GM18873 (cell line): Measurements from ENCODE around the gene PRKACA.
"Not testable (repeated sequence)": the region's sequence is repeated elsewhere in the genome, so short reads cannot be mapped to it uniquely, and the experiment has no call there.

Experiments
- ATAC-seq: cut with Tn5 transposase; IDR thresholded peaks from one replicate; pipeline ENCODE4 v1.9.1; 2021; ENCODE audit warnings: mild to moderate bottlenecking, moderate library complexity, moderate number of reproducible peaks; ENCODE audit not compliant: unreplicated experiment, low FRiP score

The PRKACA gene

DNA sequence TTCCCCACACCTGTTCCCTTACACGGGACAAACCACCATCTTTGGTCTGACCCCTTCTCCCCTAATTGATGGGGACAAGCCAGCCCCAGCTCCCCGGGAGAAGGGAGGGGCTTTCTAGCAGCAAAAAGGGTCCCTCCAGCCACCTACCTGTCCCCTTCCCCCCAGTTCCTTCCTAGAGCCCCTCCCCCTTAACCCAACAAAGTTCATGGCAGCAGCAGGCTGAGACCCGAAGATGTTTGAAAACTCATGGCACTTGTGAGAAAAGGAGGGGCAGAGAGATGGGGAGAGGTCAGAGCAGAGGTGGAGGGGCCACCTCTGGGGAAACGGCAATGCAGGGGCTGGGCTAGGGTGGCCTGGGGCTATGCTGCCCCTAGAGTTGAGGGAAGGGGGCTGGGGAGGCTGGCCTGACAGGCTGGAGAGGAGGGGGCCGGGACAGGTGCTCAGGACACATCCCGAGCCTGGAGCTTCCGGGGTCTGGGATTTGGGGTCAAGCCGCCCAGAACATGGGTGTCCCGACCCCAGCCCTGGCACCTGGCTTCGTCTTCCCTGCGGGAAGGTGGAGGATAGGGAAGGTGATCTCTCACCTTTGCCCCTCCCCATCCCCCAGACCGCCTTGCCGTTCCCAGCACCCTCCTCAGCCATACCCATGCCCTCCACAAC, 31.3 kb upstream of the PRKACA start:
- no peak for ATAC-seq

DNA sequence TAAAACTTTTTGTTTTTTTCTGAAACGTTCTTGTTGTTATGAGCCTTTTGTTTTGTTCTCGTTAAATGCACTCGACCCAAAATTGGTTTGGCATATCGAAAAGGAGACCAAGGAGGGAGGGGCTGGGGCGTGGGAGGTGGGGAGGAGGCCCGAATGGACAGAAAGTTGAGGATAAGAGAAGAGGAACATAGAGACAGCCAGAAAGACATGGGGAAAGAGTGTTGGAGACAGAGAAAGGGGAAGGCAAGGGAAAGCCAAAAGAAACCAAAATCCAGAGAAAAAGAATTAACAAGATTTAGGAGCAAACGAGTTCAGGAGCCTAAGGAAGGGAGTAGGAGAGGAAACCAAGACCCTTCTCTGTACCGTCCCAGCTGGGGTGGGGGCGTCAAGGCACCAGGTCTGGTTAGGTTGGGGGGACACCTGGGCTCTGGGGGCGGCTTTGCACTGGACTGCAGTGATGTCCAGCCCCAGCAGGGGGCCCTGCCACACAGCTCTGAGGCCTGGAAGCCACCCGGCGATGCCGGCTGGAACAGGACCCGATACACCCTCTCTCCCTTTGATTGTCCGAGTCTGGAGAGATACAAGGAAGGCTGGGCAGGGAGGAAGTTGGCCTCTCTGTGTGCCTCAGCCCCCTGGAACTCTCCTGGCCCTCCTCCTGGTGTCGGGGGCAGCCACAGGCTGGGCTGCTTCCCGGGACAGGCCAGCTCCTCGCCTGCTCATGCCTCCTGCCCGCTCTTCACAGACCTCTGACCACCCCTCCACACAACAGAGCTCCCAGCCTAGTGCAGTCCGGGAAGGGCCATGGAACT, 30.4 kb upstream of the PRKACA start:
- ATAC-seq, result no peak

DNA sequence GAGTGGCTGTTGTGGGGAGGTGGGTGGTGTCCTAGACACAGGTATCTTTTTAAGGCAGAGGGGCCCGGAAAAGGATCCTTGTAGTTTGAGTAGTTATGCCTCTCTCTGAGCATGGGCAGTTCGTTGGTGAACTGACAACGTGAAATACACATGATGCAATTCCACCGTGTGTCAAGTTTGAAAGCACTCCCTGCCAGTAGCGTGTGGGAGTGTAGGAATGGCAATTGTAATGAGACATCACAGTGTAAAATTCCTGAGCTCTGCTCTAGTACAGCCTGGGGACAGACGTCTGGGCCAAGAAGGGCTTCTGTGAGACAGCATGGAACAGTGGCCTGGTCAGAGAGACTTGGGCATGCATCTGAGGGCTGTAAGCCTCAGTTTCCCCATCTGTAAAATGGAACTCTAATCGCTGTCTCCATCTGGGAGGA, 29.2 kb upstream of the PRKACA start:
- no peak for ATAC-seq

- not testable (repeated sequence) for ATAC-seq
Observed at GRCh38 chr19:14146169-14146568, 28.6 kb upstream of the PRKACA start.

- no peak for ATAC-seq
Observed at GRCh38 chr19:14145381-14145780, 27.8 kb upstream of the PRKACA start.

GRCh38 chr19:14142262-14143190, 25.0 kb upstream of the PRKACA start:
- ATAC-seq, result no peak

GRCh38 chr19:14141041-14141440, 23.5 kb upstream of the PRKACA start:
- no peak for ATAC-seq

DNA sequence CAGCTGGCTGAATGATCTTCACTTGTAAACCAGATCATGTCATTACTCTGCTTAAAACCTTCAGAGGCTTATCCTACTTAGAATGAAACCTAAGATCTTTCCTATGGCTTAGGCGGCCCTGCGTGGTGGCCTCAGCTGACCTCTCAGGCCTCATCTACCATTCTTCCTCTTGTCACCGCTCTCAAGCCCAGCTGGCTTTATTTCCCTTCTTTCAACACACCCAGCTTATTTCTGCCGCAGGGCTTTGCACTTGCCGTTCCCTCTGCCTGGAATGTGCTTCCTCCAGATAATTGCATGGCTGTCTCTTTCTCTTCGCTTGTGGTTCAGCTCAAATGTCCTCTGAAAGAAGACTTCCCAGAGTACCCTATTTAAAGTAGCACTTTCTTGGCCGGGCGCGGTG, 22.4 kb upstream of the PRKACA start:
- no peak for ATAC-seq

DNA sequence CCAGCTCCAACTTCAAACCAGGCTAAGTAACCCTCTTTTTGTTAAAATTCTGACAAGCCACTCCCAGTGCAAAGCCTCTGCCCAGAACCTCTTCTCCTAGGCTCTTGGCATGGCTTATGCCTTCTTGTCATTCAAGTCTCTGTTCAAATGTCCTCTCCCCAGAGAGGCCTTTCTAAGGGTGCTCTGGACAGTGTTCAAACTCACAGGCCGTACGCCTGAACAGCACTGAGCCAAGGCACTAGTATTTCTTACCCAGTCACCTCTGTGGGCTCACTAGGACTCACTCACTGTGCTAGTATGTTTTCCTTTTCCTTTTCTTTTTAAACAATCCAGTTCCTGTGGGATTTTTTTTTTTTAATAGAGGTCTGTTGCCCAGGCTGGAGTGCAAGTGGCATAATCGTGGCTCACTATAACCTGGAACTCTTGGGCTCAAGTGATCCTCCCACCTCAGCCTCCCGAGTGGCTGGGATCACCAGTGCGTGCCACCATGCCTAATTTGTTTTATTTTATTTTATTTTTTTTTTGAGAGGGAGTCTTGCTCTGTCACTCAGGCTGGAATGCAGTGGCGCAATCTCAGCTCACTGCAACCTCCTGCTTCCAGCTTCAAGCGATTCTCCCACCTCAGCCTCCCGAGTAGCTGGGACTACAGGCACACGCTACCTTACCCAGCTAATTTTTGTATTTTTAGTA, 21.2 kb upstream of the PRKACA start:
- ATAC-seq, result no peak

DNA sequence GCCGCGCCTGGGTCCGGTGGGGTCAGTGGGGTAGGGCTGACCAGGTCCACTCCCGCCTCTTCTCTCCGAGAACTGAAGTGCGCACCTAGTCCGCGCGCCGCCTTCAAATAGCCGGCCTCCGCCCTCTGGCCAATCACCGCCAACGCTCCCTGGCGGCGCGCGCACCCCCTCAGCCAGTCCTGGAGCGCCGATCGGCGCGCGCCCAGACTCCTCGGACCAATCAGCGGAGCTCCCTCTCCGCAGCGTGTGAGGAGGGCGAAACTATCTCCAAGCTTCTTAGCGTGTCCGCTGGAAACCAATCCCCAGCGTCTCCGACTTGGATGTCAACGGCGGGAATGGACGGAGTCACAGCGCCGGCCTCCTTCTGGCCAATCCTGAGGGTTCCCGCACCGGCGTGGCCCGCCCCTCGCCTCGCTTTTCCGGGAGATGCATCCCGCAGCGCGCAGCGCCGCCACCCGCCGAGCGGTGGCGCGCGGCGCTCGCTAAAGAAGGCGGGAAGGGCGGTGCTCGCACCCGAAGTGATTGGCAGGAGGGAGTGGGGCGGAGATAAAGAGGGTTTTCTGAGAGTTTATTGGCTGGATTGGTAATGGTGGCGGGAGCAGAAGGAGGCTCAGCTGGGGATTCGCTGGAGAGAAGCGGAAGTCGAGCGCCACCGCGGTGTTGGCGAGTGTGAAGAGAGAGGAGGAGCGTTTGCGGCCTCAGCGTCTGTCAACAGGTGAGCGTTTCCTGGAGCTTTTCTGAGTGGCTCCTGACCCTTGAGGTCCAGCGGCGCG, 19.1 kb upstream of the PRKACA start, which contains the start of gene ASF1B:
TSS of gene ASF1B (minus strand) at position 81 of the 773 bp plus-strand sequence. CDS start 133 bp downstream, outside the sequence.
- peak; percentile 86 for ATAC-seq

GRCh38 chr19:14135985-14136508, 18.5 kb upstream of the PRKACA start:
- no peak for ATAC-seq

- ATAC-seq, result no peak
Observed at GRCh38 chr19:14135355-14135754, 17.8 kb upstream of the PRKACA start.

DNA sequence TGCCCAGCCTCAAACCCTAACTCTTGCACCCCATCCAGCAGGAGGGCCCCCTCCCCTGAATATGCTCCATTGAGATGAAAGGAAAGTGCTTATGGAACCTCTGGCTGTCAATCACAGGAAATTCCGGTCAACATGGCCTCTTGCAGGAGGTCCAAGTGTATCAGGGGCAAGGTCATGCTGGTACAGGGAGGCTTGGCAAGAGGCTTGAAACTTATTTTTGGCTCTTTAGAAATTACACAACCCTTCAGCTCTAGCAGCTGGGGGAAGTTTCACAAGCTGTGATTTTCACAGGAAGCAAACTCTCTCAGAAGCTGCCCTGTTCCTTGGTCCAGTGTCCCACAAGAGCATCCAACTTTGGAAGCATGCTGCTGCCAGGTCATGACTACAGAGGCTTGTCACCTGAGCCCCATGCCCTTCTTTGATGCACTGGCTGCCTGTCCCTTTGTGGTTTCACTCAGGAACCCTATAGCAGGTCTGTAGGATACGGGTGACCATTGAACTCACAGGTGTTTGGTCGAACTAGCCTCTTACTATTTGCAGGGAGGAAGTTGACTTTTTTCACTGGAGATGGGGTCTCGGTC, 10.5 kb upstream of the PRKACA start:
- ATAC-seq, result no peak

DNA sequence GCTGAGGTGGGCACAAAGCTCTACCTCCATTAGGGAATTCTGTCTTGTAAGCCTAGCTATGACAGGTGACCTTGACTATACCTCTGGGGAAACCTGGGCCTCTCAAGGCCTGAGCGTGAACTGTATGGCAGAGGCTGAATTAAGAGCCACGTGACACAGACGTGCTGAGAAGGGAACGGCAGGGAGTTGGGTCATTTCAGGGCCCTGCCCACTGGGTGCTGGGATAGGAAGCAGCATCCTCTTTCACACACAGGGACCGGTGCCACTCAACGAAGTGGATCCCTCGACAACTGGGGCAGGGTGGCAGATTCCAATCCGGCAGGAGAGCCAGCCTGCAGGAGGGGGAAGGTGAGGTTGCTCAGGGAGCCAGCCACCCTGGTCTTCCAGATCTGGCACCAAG, 9.6 kb upstream of the PRKACA start:
- no peak for ATAC-seq

- ATAC-seq, result no peak
Observed at GRCh38 chr19:14122924-14123323, 5.4 kb upstream of the PRKACA start.

DNA sequence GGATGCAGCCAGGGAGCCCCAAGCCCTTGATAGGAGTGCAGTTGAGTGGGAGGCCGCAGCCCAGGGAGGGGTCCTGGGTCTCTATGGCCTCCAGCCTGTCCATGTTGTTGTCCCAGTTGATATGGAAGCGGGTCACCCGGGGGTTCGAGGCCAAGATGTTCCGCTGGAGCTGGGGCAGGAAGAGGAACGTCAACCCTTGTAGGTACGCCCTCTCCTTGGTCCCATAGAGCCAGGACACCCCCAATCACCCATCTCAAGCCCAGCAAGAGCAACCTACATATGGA, 2.9 kb upstream of the PRKACA start:
- no peak for ATAC-seq

DNA sequence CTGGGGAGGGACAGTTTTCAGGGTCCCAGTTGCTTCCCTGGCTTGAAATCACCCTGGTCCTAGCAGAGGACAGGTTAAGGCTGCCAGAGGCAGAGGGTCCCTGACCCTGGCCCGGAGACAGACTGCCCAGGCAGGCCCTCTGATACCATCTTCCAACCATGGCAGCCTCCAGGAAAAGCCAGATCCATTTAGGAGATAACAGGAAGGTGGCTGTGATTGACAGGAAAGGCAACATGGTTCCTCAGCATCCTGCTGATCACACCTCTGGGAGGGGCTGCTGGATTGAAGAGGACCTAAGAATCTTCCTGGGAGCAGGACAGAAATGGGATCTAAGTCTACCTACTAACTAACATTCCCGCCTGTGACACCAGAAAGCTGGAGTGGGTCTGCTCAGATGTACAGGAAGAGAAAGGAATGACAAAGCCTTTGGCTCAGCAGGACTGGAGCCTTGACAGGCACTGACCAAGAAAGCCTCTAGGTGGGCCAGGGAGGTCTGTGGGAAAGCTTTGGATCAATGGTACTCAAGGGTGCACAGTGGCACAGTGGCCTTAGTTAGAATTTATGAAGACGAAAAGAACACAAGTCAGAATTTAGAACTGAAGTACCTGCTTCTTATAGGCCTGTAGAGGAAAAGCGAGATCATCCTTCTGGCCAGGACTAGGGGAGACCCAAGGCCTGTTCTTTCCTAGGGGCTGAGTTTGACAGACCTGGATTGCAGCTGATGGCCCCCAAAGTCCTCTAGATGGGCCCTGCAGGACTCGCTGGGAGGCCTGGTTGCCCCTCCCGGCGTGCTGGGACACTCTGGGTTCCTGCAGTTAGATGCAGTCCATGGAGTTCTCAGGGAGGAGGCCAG, 2.3 kb upstream of the PRKACA start:
- no peak for ATAC-seq

DNA sequence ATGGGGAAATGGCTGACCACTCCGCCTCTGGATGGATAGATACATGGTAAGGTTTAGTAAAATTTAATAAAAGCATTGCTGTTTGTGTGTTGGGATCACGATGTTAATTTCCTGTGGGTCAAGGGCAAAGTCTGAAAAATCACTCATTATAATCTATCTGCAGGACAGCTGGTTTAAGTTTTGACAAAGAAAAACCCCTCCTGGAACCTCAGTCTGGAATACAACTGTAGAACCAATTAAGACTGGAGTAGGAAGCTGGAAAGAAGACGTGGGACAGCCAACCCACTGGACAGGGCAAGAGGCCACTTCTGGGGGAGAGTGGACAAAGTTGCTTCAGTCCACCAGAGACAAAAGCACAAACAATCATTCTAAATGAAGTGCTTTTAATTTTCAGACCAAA, 1.6 kb upstream of the PRKACA start:
- ATAC-seq, result no peak
